ENCODE data around the gene LHX5. TPM values are rescaled to one million over a fixed set of nuclear protein-coding genes. Genes with fewer than 3 reads are reported as not detected.

The LHX5 gene
- total RNA-seq, 1 donor from 2014 or later, result not detected

GRCh38 chr12:113485330-113485729 is 13.7 kb upstream of the LHX5 start:
- no peak for TF ChIP-seq CTCF (IDR thresholded peaks at IDR 0.05)
- H3K4me1 Mint-ChIP-seq (ENCODE audit: unreplicated experiment), result no peaks in the 10 kb centered on the region
- no peaks in the 10 kb centered on the region for H3K9me3 Mint-ChIP-seq (ENCODE audit: unreplicated experiment)
- no peaks in the 10 kb centered on the region for H3K36me3 Mint-ChIP-seq (ENCODE audit: unreplicated experiment)
- no peak overlapping the region for H3K27ac Mint-ChIP-seq (ENCODE audit: unreplicated experiment)
- H3K4me3 Mint-ChIP-seq (ENCODE audit: unreplicated experiment), result no peak overlapping the region
- peaks cover 39% of the 10 kb centered on the region for H3K27me3 Mint-ChIP-seq (ENCODE audit: unreplicated experiment)
- no peak for DNase-seq (ENCODE audit: extremely low spot score, unreplicated experiment)

GRCh38 chr12:113482334-113482733 is 10.7 kb upstream of the LHX5 start:
- Mint-ChIP-seq H3K36me3 (ENCODE audit: unreplicated experiment) (no peaks in the 10 kb centered on the region), H3K4me3 (ENCODE audit: unreplicated experiment) (no peak overlapping the region), H3K4me1 (ENCODE audit: unreplicated experiment) (peaks cover 8% of the 10 kb centered on the region), H3K27ac (ENCODE audit: unreplicated experiment) (no peak overlapping the region), H3K27me3 (ENCODE audit: unreplicated experiment) (peaks cover 61% of the 10 kb centered on the region), H3K9me3 (ENCODE audit: unreplicated experiment) (no peaks in the 10 kb centered on the region)
- no peak for DNase-seq (ENCODE audit: extremely low spot score, unreplicated experiment)
- TF ChIP-seq CTCF (IDR thresholded peaks at IDR 0.05), result no peak

GRCh38 chr12:113480336-113480971 is 8.8 kb upstream of the LHX5 start:
- H3K27ac Mint-ChIP-seq (ENCODE audit: unreplicated experiment), result no peak overlapping the region

GRCh38 chr12:113479590-113480335 is 8.1 kb upstream of the LHX5 start:
- H3K4me1 Mint-ChIP-seq (ENCODE audit: unreplicated experiment), result peaks cover 12% of the 10 kb centered on the region
- no peaks in the 10 kb centered on the region for H3K36me3 Mint-ChIP-seq (ENCODE audit: unreplicated experiment)
- no peaks in the 10 kb centered on the region for H3K9me3 Mint-ChIP-seq (ENCODE audit: unreplicated experiment)
- peak overlapping the region; percentile 16 for H3K4me3 Mint-ChIP-seq (ENCODE audit: unreplicated experiment)
- H3K27ac Mint-ChIP-seq (ENCODE audit: unreplicated experiment), result no peak overlapping the region
- DNase-seq (ENCODE audit: extremely low spot score, unreplicated experiment), result no peak
- H3K27me3 Mint-ChIP-seq (ENCODE audit: unreplicated experiment), result peaks cover 74% of the 10 kb centered on the region
- TF ChIP-seq CTCF (IDR thresholded peaks at IDR 0.05), result no peak

More at GRCh38 chr12:113480336-113480971, 8.8 kb upstream of the LHX5 start:
- no peak for TF ChIP-seq CTCF (IDR thresholded peaks at IDR 0.05)
- no peaks in the 10 kb centered on the region for H3K9me3 Mint-ChIP-seq (ENCODE audit: unreplicated experiment)
- H3K4me3 Mint-ChIP-seq (ENCODE audit: unreplicated experiment), result no peak overlapping the region
- H3K36me3 Mint-ChIP-seq (ENCODE audit: unreplicated experiment), result no peaks in the 10 kb centered on the region
- peaks cover 12% of the 10 kb centered on the region for H3K4me1 Mint-ChIP-seq (ENCODE audit: unreplicated experiment)
- peaks cover 69% of the 10 kb centered on the region for H3K27me3 Mint-ChIP-seq (ENCODE audit: unreplicated experiment)
- no peak for DNase-seq (ENCODE audit: extremely low spot score, unreplicated experiment)

- H3K36me3 Mint-ChIP-seq (ENCODE audit: unreplicated experiment), result no peaks in the 10 kb centered on the region
- no peak for DNase-seq (ENCODE audit: extremely low spot score, unreplicated experiment)
- H3K9me3 Mint-ChIP-seq (ENCODE audit: unreplicated experiment), result no peaks in the 10 kb centered on the region
These were observed 7.5 kb upstream of the LHX5 start for GRCh38 chr12:113479216-113479589.

More at GRCh38 chr12:113479216-113479589, 7.5 kb upstream of the LHX5 start:
- peaks cover 77% of the 10 kb centered on the region for H3K27me3 Mint-ChIP-seq (ENCODE audit: unreplicated experiment)
- H3K27ac Mint-ChIP-seq (ENCODE audit: unreplicated experiment), result no peak overlapping the region
- peaks cover 14% of the 10 kb centered on the region for H3K4me1 Mint-ChIP-seq (ENCODE audit: unreplicated experiment)
- H3K4me3 Mint-ChIP-seq (ENCODE audit: unreplicated experiment), result no peak overlapping the region
- TF ChIP-seq CTCF (IDR thresholded peaks at IDR 0.05), result no peak

Measured in osteocyte (in vitro differentiated cells).